Sigmoid colon (tissue), 4 donors: ENCODE measurements around the gene LMNTD2.

ENCODE experiments used
- EP300 ChIP-seq, 4 donors: sonication (generic); formaldehyde crosslinking; IDR thresholded peaks; one replicate each; pipeline ENCODE4 v1.6.1; 2017; ENCODE audit warnings: antibody characterized with exemption in 4 of 4
- POLR2A ChIP-seq, 2 donors: fragments of 450-650 bp; IDR thresholded peaks; one replicate each; pipeline ENCODE4 v1.6.1; 2016; ENCODE audit warnings: antibody characterized with exemption in 2 of 2, mild to moderate bottlenecking in 2 of 2, moderate library complexity in 2 of 2
- TF ChIP-seq, protein P1 (sequence below), 4 experiments: fragments of 450-650 bp in 3 of 4; fragments of 200-600 bp in 1 of 4; IDR thresholded peaks; one replicate each; pipeline ENCODE4 v1.5.1; 2016 to 2019; ENCODE audit warnings: antibody characterized with exemption in 4 of 4, mild to moderate bottlenecking in 3 of 4, moderate library complexity in 2 of 4

DNA sequence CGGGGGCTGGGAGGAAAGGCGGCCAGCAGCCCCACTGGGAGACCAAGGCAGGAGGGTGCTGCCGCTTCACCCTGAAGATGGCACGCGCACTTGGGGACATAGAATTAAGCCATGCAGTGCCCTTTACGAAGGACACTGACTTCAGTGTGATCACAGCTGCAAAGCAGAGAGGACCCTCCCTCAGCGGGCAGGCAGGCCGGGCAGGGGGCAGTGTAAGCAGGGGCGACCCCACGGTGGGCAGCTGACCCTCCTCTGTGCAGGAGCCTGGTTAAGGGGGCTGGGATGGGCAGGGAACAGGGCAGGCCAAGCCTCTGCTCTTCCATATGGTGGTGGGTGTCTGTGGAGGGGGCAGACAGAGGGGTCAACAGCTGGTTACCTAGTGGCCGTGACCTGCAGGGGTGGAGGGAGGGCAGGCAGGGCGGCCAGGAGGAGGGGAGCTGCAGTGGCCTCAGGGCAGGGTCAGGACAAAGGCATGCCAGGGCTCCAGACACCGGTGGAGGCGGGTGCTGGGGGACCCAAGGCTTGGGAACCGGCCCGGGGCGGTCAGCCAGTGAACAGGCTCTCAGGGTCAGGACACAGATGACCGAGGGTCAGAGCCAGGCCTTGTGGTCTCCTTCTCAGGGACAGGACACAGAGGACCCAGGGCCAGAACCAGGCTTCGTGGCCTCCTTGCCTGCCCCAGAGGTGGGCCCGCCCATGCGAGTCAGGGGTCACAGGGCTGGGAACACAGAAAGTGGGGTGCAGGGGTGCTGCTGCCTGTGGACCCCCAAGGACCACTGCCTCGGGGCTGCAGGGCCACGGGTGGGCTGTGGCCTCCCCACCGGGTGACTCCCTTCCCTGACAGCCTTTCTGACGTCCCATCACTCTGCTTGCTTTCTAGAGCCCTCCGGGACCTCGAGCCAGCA lies 7.2 kb downstream of the LMNTD2 start:
- TF ChIP-seq EP300 (IDR thresholded peaks at IDR 0.05) = no peak
- TF ChIP-seq, protein P1, sequence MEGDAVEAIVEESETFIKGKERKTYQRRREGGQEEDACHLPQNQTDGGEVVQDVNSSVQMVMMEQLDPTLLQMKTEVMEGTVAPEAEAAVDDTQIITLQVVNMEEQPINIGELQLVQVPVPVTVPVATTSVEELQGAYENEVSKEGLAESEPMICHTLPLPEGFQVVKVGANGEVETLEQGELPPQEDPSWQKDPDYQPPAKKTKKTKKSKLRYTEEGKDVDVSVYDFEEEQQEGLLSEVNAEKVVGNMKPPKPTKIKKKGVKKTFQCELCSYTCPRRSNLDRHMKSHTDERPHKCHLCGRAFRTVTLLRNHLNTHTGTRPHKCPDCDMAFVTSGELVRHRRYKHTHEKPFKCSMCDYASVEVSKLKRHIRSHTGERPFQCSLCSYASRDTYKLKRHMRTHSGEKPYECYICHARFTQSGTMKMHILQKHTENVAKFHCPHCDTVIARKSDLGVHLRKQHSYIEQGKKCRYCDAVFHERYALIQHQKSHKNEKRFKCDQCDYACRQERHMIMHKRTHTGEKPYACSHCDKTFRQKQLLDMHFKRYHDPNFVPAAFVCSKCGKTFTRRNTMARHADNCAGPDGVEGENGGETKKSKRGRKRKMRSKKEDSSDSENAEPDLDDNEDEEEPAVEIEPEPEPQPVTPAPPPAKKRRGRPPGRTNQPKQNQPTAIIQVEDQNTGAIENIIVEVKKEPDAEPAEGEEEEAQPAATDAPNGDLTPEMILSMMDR (IDR thresholded peaks at IDR 0.05) = no peak
- no peak for TF ChIP-seq POLR2A (IDR thresholded peaks at IDR 0.05)
